Upper lobe of left lung (tissue), 6 donors: Measurements from ENCODE around the gene UBE2G1. TPM values are rescaled to one million over a fixed set of nuclear protein-coding genes. Genes with fewer than 3 reads are reported as not detected.
A peak's percentile ranks its signal among the peaks of the same experiment; 100 is the strongest.

Experiments
- ATAC-seq, 2 donors: fragments of 200-7000 bp; cut with Tn5 transposase; one replicate each; pipeline ENCODE4 v1.9.1; 2022; ENCODE audit warnings: mild to moderate bottlenecking in 2 of 2, moderate library complexity in 2 of 2; ENCODE audit not compliant: low FRiP score in 2 of 2
- DNase-seq, 2 donors: peaks; one replicate each; pipeline ENCODE4 v3.0.0-alpha.2; 2019 to 2020
- H3K27ac ChIP-seq, 4 donors: fragments of 200-600 bp; sonication (generic); one replicate each; pipeline ENCODE4 v1.5.1; 2016 to 2019
- H3K27me3 ChIP-seq, 4 donors: fragments of 200-600 bp; sonication (generic); one replicate each; pipeline ENCODE4 v1.5.1; 2017 to 2019
- H3K36me3 ChIP-seq, 4 donors: fragments of 200-600 bp; sonication (generic); one replicate each; pipeline ENCODE4 v1.5.1; 2016 to 2019
- H3K4me1 ChIP-seq, 4 donors: fragments of 200-600 bp; sonication (generic); one replicate each; pipeline ENCODE4 v1.5.1; 2018 to 2019
- H3K4me3 ChIP-seq, 4 donors: fragments of 200-600 bp; sonication (generic); one replicate each; pipeline ENCODE4 v1.5.1; 2017 to 2019; ENCODE audit warnings: mild to moderate bottlenecking in 2 of 4, moderate library complexity in 1 of 4
- H3K9me3 ChIP-seq, 4 donors: fragments of 200-600 bp; sonication (generic); one replicate each; pipeline ENCODE4 v1.5.1; 2018 to 2019
- EP300 ChIP-seq, 4 donors: sonication (generic); formaldehyde crosslinking; IDR thresholded peaks; one replicate each; pipeline ENCODE4 v1.5.1; 2017; ENCODE audit warnings: antibody characterized with exemption in 4 of 4, control low read depth in 2 of 4
- POLR2A ChIP-seq, 4 donors: fragments of 450-650 bp; IDR thresholded peaks; one replicate each; pipeline ENCODE4 v1.5.1; 2016 to 2017; ENCODE audit warnings: antibody characterized with exemption in 4 of 4, mild to moderate bottlenecking in 2 of 4
- POLR2AphosphoS5 ChIP-seq, 2 donors: sonication (generic); formaldehyde crosslinking; IDR thresholded peaks; one replicate each; pipeline ENCODE4 v1.5.1; 2017; ENCODE audit warnings: antibody characterized with exemption in 2 of 2
- WGBS, 2 donors: methylation state at CpG; one replicate each; pipeline ENCODE4 v1.1.5; 2017 to 2018; 5-methylcytosine and 5-hydroxymethylcytosine counted together
- total RNA-seq, 6 donors: library from RNA; depleted of rRNA in 4 of 6; stranded (reverse); fragments of >200 nt in 4 of 6; gene quantifications; one replicate each; pipeline versions ENCODE4 v1.1.0 to v1.2.1, GENCODE V29; 2016 to 2021
- TF ChIP-seq, protein P1 (sequence below), 6 experiments: fragments of 450-650 bp in 4 of 6; fragments of 200-600 bp in 2 of 6; sonication (generic) in 2 of 6; IDR thresholded peaks; one replicate each; pipeline ENCODE4 v1.5.1; 2016 to 2019; ENCODE audit warnings: antibody characterized with exemption in 6 of 6
- donor health status: DM: no; HTN: no; CAD: no; lungs with moderate emphysema.
- donor health status: DM: no; HTN: yes; CAD: no; lungs with severe emphysema.

UBE2G1 gene
- total RNA-seq, 6 donors from 2014 or later, result 24.5 to 45.8 (median 35.8) TPM

DNA sequence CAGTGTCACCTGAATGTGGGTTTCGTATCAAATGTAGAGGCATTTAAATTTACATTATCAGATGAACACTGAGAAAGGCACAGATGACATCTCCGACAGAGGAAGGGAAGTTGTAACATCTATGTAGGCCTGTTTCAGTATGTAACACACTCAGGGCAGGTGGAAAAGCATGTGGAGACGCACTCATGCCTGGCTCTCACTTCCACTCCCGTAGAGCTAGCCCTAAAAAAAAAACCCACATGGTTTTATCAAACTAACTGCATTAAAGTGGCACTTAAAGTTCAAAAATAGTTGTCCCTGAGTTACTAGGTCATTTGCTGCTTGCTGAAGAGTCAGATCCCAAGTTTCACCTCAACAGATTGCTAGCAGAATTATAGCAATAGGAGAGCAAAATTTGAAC lies 96.6 kb downstream of the UBE2G1 start:
- no peak for DNase-seq
- H3K4me3 ChIP-seq, result no peak overlapping the region
- H3K9me3 ChIP-seq, result no peaks in the 10 kb centered on the region
- no peaks in the 10 kb centered on the region for H3K27me3 ChIP-seq
- ATAC-seq, result no peak
- no peak overlapping the region for H3K27ac ChIP-seq
- WGBS, 2 donors, result 74 to 86% methylated on average over 4 of the region's 4 CpGs
- no peaks in the 10 kb centered on the region for H3K4me1 ChIP-seq
- TF ChIP-seq POLR2A (IDR thresholded peaks at IDR 0.05) (no peak), EP300 (IDR thresholded peaks at IDR 0.05) (no peak), POLR2AphosphoS5 (IDR thresholded peaks at IDR 0.05) (no peak)
- TF ChIP-seq, protein P1, sequence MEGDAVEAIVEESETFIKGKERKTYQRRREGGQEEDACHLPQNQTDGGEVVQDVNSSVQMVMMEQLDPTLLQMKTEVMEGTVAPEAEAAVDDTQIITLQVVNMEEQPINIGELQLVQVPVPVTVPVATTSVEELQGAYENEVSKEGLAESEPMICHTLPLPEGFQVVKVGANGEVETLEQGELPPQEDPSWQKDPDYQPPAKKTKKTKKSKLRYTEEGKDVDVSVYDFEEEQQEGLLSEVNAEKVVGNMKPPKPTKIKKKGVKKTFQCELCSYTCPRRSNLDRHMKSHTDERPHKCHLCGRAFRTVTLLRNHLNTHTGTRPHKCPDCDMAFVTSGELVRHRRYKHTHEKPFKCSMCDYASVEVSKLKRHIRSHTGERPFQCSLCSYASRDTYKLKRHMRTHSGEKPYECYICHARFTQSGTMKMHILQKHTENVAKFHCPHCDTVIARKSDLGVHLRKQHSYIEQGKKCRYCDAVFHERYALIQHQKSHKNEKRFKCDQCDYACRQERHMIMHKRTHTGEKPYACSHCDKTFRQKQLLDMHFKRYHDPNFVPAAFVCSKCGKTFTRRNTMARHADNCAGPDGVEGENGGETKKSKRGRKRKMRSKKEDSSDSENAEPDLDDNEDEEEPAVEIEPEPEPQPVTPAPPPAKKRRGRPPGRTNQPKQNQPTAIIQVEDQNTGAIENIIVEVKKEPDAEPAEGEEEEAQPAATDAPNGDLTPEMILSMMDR (IDR thresholded peaks at IDR 0.05), result no peak
- H3K36me3 ChIP-seq, result peaks cover 0 to 22% (median 0%) of the 10 kb centered on the region in 4 donors

DNA sequence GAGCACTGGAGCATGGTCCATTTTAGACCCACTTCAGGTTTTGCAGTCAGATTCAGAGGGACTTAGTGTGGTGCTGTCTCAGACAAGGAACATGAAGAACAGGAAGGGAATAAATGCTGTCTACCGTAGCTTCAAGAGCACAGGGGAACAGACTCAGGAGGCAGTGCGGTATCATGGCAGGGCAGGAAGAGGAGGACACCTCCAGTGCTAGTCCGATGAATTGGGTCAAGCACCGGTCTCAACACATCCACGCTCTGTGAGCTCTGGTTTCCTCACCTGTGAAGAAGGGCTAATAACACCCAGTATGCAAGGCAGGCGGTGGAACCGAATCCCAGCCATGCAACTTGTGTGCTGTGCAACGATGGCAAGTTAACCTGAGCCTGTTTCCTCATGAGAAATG lies 99.1 kb downstream of the UBE2G1 start:
- TF ChIP-seq EP300 (IDR thresholded peaks at IDR 0.05), result no peak
- no peak for TF ChIP-seq POLR2A (IDR thresholded peaks at IDR 0.05)
- TF ChIP-seq, protein P1 (IDR thresholded peaks at IDR 0.05), result no peak
- Histone ChIP-seq H3K9me3 (no peaks in the 10 kb centered on the region), H3K4me3 (no peak overlapping the region), H3K4me1 (peaks cover 13 to 15% (median 14%) of the 10 kb centered on the region in 4 donors), H3K27me3 (no peaks in the 10 kb centered on the region), H3K27ac (no peak overlapping the region), H3K36me3 (peaks cover 0 to 21% (median 0%) of the 10 kb centered on the region in 4 donors)
- no peak for ATAC-seq
- WGBS, 2 donors, result 97 to 98% methylated on average over 8 of the region's 8 CpGs
- DNase-seq, result no peak

DNA sequence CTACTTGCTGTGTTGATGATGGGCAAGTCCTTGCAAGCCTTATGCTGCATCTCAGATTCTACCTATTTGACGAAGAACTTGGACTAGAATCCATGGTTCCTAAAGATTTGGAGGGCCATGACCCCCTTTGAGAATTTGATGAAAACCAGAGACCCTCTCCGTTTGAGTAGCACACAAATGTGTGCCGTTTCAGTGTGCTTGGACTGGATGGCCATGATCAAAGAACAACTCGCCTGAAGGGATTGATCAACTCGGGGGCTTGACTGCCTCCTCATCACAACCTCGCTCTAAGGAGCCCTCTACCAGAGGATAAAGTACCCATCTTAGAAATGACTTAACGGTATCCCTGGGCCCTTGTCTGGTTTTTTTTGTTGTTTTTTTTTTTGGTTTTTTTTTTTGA lies 99.9 kb downstream of the UBE2G1 start:
- no peak overlapping the region for H3K27ac ChIP-seq
- peaks cover 17 to 23% (median 19%) of the 10 kb centered on the region in 4 donors for H3K4me1 ChIP-seq
- ATAC-seq (no peak), DNase-seq (no peak)
- no peak for TF ChIP-seq EP300 (IDR thresholded peaks at IDR 0.05)
- no peak for TF ChIP-seq POLR2AphosphoS5 (IDR thresholded peaks at IDR 0.05)
- TF ChIP-seq POLR2A (IDR thresholded peaks at IDR 0.05), result no peak
- TF ChIP-seq, protein P1 (IDR thresholded peaks at IDR 0.05), result no peak
- peaks cover 0 to 14% (median 0%) of the 10 kb centered on the region in 4 donors for H3K36me3 ChIP-seq
- no peaks in the 10 kb centered on the region for H3K27me3 ChIP-seq
- H3K9me3 ChIP-seq, result no peaks in the 10 kb centered on the region
- 81 to 85% methylated on average over 7 of the region's 7 CpGs for WGBS, 2 donors
- H3K4me3 ChIP-seq, result no peak overlapping the region

DNA sequence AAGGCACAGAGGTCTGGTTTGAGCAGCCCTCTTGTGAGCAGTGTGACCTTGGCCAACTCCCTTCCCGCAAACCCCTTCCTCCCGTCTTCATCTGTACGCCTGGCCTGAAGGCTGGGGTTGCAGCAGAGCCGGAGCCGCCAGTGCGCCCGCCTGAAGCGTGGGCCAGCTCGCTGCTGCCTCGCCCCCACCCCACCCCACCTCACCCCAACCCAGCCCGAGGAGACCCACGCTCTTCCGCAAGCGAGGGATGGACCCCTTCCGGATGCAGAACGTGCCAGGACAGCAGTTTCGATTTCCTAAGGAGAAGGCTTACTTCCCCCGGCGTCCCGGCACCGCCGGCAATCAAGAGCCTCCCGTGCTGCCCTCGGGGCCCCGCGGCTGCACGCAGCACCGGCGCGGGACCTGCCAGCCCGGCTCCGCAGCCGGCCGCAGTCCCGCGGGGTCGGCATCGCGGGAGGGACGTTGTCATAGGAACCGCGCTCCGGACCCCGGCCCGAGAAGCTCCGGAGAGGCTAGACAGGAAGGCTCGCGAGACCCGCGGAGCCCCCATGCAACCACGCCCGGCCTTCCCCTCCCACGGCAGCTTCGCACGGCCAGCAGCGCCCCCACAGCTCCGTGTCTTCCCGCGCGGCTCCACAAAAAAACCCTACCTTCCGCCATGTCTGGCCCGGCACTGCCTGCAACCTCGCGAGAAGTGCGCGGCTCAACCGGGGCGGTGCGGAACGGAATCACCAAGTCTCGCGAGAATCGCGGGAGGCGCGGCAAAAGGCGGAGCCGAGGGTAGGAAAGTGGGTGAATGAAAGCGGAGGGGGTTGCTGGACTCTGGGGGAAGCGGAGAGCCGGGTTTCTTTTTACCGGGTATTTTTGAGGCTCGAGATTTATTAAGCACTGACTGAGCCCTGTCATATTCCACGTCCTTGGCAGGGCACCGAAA lies 102.9 kb downstream of the UBE2G1 start, which contains the start of gene ANKFY1:
Gene ANKFY1, minus strand, starts transcription at position 698 of the 934 bp plus-strand sequence. Its CDS starts 38 bp downstream, at position 660.
- peak; percentile 94 to 98 for DNase-seq
- H3K27me3 ChIP-seq, result no peaks in the 10 kb centered on the region
- H3K4me1 ChIP-seq, result peaks cover 17 to 27% (median 22%) of the 10 kb centered on the region in 4 donors
- H3K36me3 ChIP-seq, result peaks cover 0 to 8% (median 0%) of the 10 kb centered on the region in 4 donors
- peak; percentile 96 to 99 for ATAC-seq
- 0 to 1% methylated on average over 6 to 58 of the region's 85 CpGs for WGBS, 2 donors
- H3K4me3 ChIP-seq, result peak within 1 kb of the TSS; percentile 70 to 97 (median 89)
- H3K9me3 ChIP-seq, result peaks cover 5 to 11% (median 5%) of the 10 kb centered on the region in 4 donors
- H3K27ac ChIP-seq, result peak within 1 kb of the TSS; percentile 74 to 89 (median 88)
- TF ChIP-seq POLR2A (IDR thresholded peaks at IDR 0.05) (peak in 3 of 4 donors; percentile 46 to 80 (median 73)), POLR2AphosphoS5 (IDR thresholded peaks at IDR 0.05) (peak; percentile 82 to 90), EP300 (IDR thresholded peaks at IDR 0.05) (no peak)
- TF ChIP-seq, protein P1 (IDR thresholded peaks at IDR 0.05), result peak in 3 of 6 experiments; percentile 18 to 46 (median 31)
